Gastrocnemius medialis (tissue), 4 donors: Measurements from ENCODE around the gene UBL7. TPM values are rescaled to one million over a fixed set of nuclear protein-coding genes. Genes with fewer than 3 reads are reported as not detected.

Experiments used
- ATAC-seq, 2 donors: fragments of 150-250 bp; one replicate each; pipeline ENCODE4 v1.9.1; 2016
- DNase-seq, 2 donors: peaks; one replicate each; pipeline ENCODE4 v3.0.0-alpha.2; 2019
- H3K27ac ChIP-seq, 4 donors: fragments of 200-600 bp; sonication (generic); 1 replicate in 1 of 4; 2 replicates in 3 of 4; pipeline ENCODE4 v1.5.1; 2016 to 2018; ENCODE audit warnings: mild to moderate bottlenecking in 2 of 4, moderate library complexity in 1 of 4
- H3K27me3 ChIP-seq, 3 donors: fragments of 200-600 bp; sonication (generic) in 2 of 3; 1 replicate in 1 of 3; 2 replicates in 2 of 3; pipeline versions ENCODE4 v1.5.1 to v1.6.0; 2016 to 2019; ENCODE audit warnings: mild to moderate bottlenecking in 1 of 3, moderate library complexity in 1 of 3
- H3K36me3 ChIP-seq, 2 donors: fragments of 200-600 bp; sonication (generic) in 1 of 2; one replicate each; pipeline ENCODE4 v1.5.1; 2017 to 2018
- H3K4me1 ChIP-seq, 2 donors: fragments of 200-600 bp; sonication (generic) in 1 of 2; one replicate each; pipeline ENCODE4 v1.5.1; 2016 to 2017; ENCODE audit warnings: mild to moderate bottlenecking in 2 of 2
- H3K4me3 ChIP-seq, 4 donors: fragments of 200-600 bp; sonication (generic) in 3 of 4; 1 replicate in 1 of 4; 2 replicates in 3 of 4; pipeline ENCODE4 v1.5.1; 2016 to 2019; ENCODE audit warnings: mild to moderate bottlenecking in 2 of 4
- H3K9me3 ChIP-seq, 3 donors: fragments of 200-600 bp; sonication (generic) in 2 of 3; 1 replicate in 1 of 3; 2 replicates in 2 of 3; pipeline ENCODE4 v1.5.1; 2016 to 2019
- POLR2A ChIP-seq, 2 donors: fragments of 450-650 bp; IDR thresholded peaks; one replicate each; pipeline ENCODE4 v1.6.1; 2017; ENCODE audit warnings: antibody characterized with exemption in 2 of 2, mild to moderate bottlenecking in 2 of 2, moderate library complexity in 2 of 2
- in situ Hi-C, 4 donors: fragments of 200-750 bp; cut with MboI; loops; one replicate each; pipeline versions ENCODE4 v1.15.0 to v1.8.0; 2017; ENCODE audit warnings: low sequenced_read_pairs in 4 of 4
- intact Hi-C: fragments of 100-400 bp; cut with DNase I; formaldehyde crosslinking; loops from one replicate; pipeline ENCODE4 v1.15.1; 2023; ENCODE audit warnings: low total_unique reads
- total RNA-seq, 4 donors: library from RNA; depleted of rRNA; stranded (reverse); fragments of >200 nt; gene quantifications; one replicate each; pipeline versions ENCODE4 v1.1.0 to v1.2.3, GENCODE V29; 2016
- TF ChIP-seq, protein P1 (sequence below), 5 experiments: fragments of 450-650 bp in 3 of 5; fragments of 200-600 bp in 2 of 5; sonication (generic) in 2 of 5; IDR thresholded peaks in 4 of 5; conservative IDR thresholded peaks in 1 of 5; 1 replicate in 4 of 5; 2 replicates in 1 of 5; pipeline ENCODE4 v1.5.1; 2016 to 2019; ENCODE audit warnings: antibody characterized with exemption in 5 of 5, mild to moderate bottlenecking in 3 of 5, moderate library complexity in 3 of 5

The UBL7 gene
- total RNA-seq, 4 donors from 2014 or later = 66.4 to 139 (median 83.2) TPM

DNA sequence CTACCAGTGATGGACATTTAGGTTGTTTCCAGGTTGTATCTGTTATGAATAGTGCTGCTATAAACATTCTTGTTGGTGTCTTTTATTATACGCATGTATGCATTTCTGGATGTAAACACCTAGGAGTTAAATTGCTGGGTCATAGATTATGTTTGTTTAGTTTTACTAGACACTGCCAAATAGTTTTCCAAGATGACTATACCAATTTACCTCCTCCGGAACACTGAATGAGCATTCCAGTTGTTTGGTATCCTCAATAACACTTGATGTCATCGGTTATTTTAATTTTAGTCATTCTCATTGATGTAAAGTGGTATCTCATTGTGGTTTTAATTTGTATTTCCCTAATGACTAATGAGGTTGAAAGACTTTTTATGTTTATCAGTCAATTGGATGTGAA is 43.5 kb upstream of the UBL7 start:
- H3K4me3 ChIP-seq = no peak overlapping the region
- H3K27ac ChIP-seq = no peak overlapping the region
- in situ Hi-C loops (no loop called here), intact Hi-C loops (no loop called here)
- TF ChIP-seq, protein P1, sequence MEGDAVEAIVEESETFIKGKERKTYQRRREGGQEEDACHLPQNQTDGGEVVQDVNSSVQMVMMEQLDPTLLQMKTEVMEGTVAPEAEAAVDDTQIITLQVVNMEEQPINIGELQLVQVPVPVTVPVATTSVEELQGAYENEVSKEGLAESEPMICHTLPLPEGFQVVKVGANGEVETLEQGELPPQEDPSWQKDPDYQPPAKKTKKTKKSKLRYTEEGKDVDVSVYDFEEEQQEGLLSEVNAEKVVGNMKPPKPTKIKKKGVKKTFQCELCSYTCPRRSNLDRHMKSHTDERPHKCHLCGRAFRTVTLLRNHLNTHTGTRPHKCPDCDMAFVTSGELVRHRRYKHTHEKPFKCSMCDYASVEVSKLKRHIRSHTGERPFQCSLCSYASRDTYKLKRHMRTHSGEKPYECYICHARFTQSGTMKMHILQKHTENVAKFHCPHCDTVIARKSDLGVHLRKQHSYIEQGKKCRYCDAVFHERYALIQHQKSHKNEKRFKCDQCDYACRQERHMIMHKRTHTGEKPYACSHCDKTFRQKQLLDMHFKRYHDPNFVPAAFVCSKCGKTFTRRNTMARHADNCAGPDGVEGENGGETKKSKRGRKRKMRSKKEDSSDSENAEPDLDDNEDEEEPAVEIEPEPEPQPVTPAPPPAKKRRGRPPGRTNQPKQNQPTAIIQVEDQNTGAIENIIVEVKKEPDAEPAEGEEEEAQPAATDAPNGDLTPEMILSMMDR (IDR thresholded peaks at IDR 0.05 in 4 of 5, conservative IDR thresholded peaks at IDR 0.05 in 1 of 5) = no peak
- no peak for TF ChIP-seq POLR2A (IDR thresholded peaks at IDR 0.05)
- no peaks in the 10 kb centered on the region for H3K4me1 ChIP-seq
- H3K27me3 ChIP-seq = no peaks in the 10 kb centered on the region
- no peaks in the 10 kb centered on the region for H3K36me3 ChIP-seq
- H3K9me3 ChIP-seq = no peaks in the 10 kb centered on the region
- ATAC-seq (no peak), DNase-seq (no peak)

- no peak overlapping the region for H3K4me3 ChIP-seq
- ATAC-seq (no peak), DNase-seq (no peak)
- in situ Hi-C loops = no loop called here
- H3K27me3 ChIP-seq = no peaks in the 10 kb centered on the region
- TF ChIP-seq, protein P1 (IDR thresholded peaks at IDR 0.05 in 4 of 5, conservative IDR thresholded peaks at IDR 0.05 in 1 of 5) = no peak
- TF ChIP-seq POLR2A (IDR thresholded peaks at IDR 0.05) = no peak
- no peaks in the 10 kb centered on the region for H3K4me1 ChIP-seq
- H3K27ac ChIP-seq = no peak overlapping the region
- intact Hi-C loops = no loop called here
- no peaks in the 10 kb centered on the region for H3K36me3 ChIP-seq
- no peaks in the 10 kb centered on the region for H3K9me3 ChIP-seq
Measured at GRCh38 chr15:74502301-74502700, 41.3 kb upstream of the UBL7 start.

DNA sequence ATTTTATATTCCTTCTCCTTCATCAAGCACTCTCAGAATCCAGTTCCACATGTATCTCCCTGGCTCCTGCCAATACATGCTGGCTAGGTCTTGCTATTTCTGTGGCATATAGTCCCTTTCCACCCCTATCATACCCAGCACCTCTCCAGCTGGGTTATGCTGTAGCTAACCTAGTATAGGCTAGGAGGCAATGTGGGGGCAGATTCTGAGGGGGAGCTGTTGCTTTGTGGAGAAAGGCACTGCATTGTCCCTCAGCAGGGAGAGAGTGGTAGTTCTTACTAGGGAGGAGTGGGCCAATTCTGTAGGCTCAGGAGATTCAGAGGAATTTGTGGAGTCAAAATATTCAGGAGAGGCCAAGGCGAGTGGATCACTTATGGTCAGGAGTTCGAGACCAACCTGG is 39.4 kb upstream of the UBL7 start:
- Histone ChIP-seq H3K4me1 (no peaks in the 10 kb centered on the region), H3K9me3 (no peaks in the 10 kb centered on the region), H3K36me3 (no peaks in the 10 kb centered on the region), H3K27me3 (no peaks in the 10 kb centered on the region), H3K4me3 (no peak overlapping the region), H3K27ac (no peak overlapping the region)
- in situ Hi-C loops (no loop called here), intact Hi-C loops (no loop called here)
- DNase-seq (no peak), ATAC-seq (no peak)
- TF ChIP-seq, protein P1 (IDR thresholded peaks at IDR 0.05 in 4 of 5, conservative IDR thresholded peaks at IDR 0.05 in 1 of 5) = no peak
- no peak for TF ChIP-seq POLR2A (IDR thresholded peaks at IDR 0.05)

DNA sequence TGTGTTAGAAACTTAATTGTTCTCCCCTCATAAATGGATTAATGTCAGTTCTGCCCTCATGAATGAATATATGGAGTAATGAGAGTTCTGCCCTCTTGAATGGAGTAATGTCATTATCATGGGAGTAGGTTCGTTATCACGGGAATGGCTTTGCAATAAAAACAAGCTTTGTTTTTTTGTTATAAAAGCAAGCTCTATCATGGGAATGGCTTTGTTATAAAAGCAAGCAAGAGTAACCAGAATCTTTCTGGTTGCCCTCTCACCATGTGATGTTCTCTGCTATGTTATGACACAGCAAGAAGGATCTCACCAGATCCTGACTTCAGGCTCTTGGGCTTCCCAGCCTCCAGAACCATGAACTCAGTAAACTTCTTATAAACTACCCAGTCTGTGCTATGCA is 38.4 kb upstream of the UBL7 start:
- intact Hi-C loops (no loop called here), in situ Hi-C loops (loop anchor here in 1 of 4 donors (10.0 kb wide), 1 partner anchor 135 kb away; the partner anchor contains the start of gene CYP11A1)
- H3K27me3 ChIP-seq = no peaks in the 10 kb centered on the region
- H3K4me3 ChIP-seq = no peak overlapping the region
- DNase-seq = no peak
- H3K9me3 ChIP-seq = no peaks in the 10 kb centered on the region
- TF ChIP-seq POLR2A (IDR thresholded peaks at IDR 0.05) = no peak
- TF ChIP-seq, protein P1 (IDR thresholded peaks at IDR 0.05 in 4 of 5, conservative IDR thresholded peaks at IDR 0.05 in 1 of 5) = no peak
- no peak for ATAC-seq
- no peaks in the 10 kb centered on the region for H3K36me3 ChIP-seq
- no peaks in the 10 kb centered on the region for H3K4me1 ChIP-seq
- H3K27ac ChIP-seq = no peak overlapping the region

GRCh38 chr15:74497584-74497983 is 36.6 kb upstream of the UBL7 start:
- Histone ChIP-seq H3K27ac (no peak overlapping the region), H3K9me3 (no peaks in the 10 kb centered on the region), H3K4me3 (no peak overlapping the region), H3K4me1 (no peaks in the 10 kb centered on the region), H3K36me3 (no peaks in the 10 kb centered on the region), H3K27me3 (no peaks in the 10 kb centered on the region)
- ATAC-seq (no peak), DNase-seq (no peak)
- TF ChIP-seq, protein P1 (IDR thresholded peaks at IDR 0.05 in 4 of 5, conservative IDR thresholded peaks at IDR 0.05 in 1 of 5) = no peak
- no peak for TF ChIP-seq POLR2A (IDR thresholded peaks at IDR 0.05)
- in situ Hi-C loops = loop anchor here in 1 of 4 donors (10.0 kb wide), 1 partner anchor 133 kb away; the partner anchor contains the start of gene CYP11A1
- intact Hi-C loops = no loop called here
